ENCODE results near the gene KRTAP19-8. TPM values are rescaled to one million over a fixed set of nuclear protein-coding genes. Genes with fewer than 3 reads are reported as not detected.

The KRTAP19-8 gene
- total RNA-seq, 1 donor from 2014 or later: not detected

GRCh38 chr21:31075848-31076247 lies 37.6 kb upstream of the KRTAP19-8 start:
- H3K4me3 ChIP-seq: no peak overlapping the region
- no peaks in the 10 kb centered on the region for H3K36me3 ChIP-seq
- TF ChIP-seq CTCF (IDR thresholded peaks at IDR 0.05): no peak
- no peak for DNase-seq
- no peak overlapping the region for H3K27ac ChIP-seq
- no peaks in the 10 kb centered on the region for H3K27me3 ChIP-seq
- ATAC-seq: no peak
- H3K9me3 ChIP-seq: no peaks in the 10 kb centered on the region
- H3K4me1 ChIP-seq: no peaks in the 10 kb centered on the region
- intact Hi-C loops (cut with DNase I): no loop called here

GRCh38 chr21:31072533-31072932 lies 34.3 kb upstream of the KRTAP19-8 start:
- no peak for ATAC-seq
- TF ChIP-seq CTCF (IDR thresholded peaks at IDR 0.05): no peak
- Histone ChIP-seq H3K27ac (no peak overlapping the region), H3K27me3 (no peaks in the 10 kb centered on the region), H3K9me3 (no peaks in the 10 kb centered on the region), H3K4me1 (no peaks in the 10 kb centered on the region), H3K36me3 (no peaks in the 10 kb centered on the region), H3K4me3 (no peak overlapping the region)
- intact Hi-C loops (cut with DNase I): no loop called here
- no peak for DNase-seq

GRCh38 chr21:31064803-31065202 lies 26.5 kb upstream of the KRTAP19-8 start:
- no peaks in the 10 kb centered on the region for H3K27me3 ChIP-seq
- DNase-seq (no peak), ATAC-seq (no peak)
- no peak for TF ChIP-seq CTCF (IDR thresholded peaks at IDR 0.05)
- intact Hi-C loops (cut with DNase I): no loop called here
- no peaks in the 10 kb centered on the region for H3K9me3 ChIP-seq
- H3K4me1 ChIP-seq: no peaks in the 10 kb centered on the region
- H3K36me3 ChIP-seq: no peaks in the 10 kb centered on the region
- H3K4me3 ChIP-seq: no peak overlapping the region
- H3K27ac ChIP-seq: no peak overlapping the region

GRCh38 chr21:31052489-31053142 lies 14.3 kb upstream of the KRTAP19-8 start:
- ATAC-seq (no peak), DNase-seq (no peak)
- no peak for TF ChIP-seq CTCF (IDR thresholded peaks at IDR 0.05)
- H3K9me3 ChIP-seq: no peaks in the 10 kb centered on the region
- no peaks in the 10 kb centered on the region for H3K27me3 ChIP-seq
- H3K4me3 ChIP-seq: no peak overlapping the region
- intact Hi-C loops (cut with DNase I): no loop called here
- H3K4me1 ChIP-seq: no peaks in the 10 kb centered on the region
- no peak overlapping the region for H3K27ac ChIP-seq
- no peaks in the 10 kb centered on the region for H3K36me3 ChIP-seq

GRCh38 chr21:31050577-31051157 lies 12.4 kb upstream of the KRTAP19-8 start:
- H3K27ac ChIP-seq: no peak overlapping the region
- no peaks in the 10 kb centered on the region for H3K36me3 ChIP-seq
- H3K9me3 ChIP-seq: no peaks in the 10 kb centered on the region
- no peaks in the 10 kb centered on the region for H3K27me3 ChIP-seq
- no peak for DNase-seq
- H3K4me3 ChIP-seq: no peak overlapping the region
- intact Hi-C loops (cut with DNase I): no loop called here
- H3K4me1 ChIP-seq: no peaks in the 10 kb centered on the region
- no peak for TF ChIP-seq CTCF (IDR thresholded peaks at IDR 0.05)
- no peak for ATAC-seq

All from upper lobe of right lung (tissue), 1 donor.